GM12878 (cell line): ENCODE measurements around the gene SEC63. TPM values are rescaled to one million over a fixed set of nuclear protein-coding genes. Genes with fewer than 3 reads are reported as not detected.

Experiments
- ATAC-seq: fragments of 200-7000 bp; cut with Tn5 transposase; 3 replicates; pipeline ENCODE4 v1.9.1; 2020; ENCODE audit warnings: mild to moderate bottlenecking, moderate library complexity
- BruUV-seq: library from RNA; stranded (reverse); fragments of 400-500 nt; replicated peaks from 2 replicates; lab custom pipeline; 2021; lab: Mats Ljungman, UMichigan
- CTCF ChIA-PET: fragments of 300-600 bp; sonication (Branson Sonifier 250); formaldehyde crosslinking; extraction: SDS; loops from one replicate; lab custom pipeline; 2021; ENCODE audit warnings: inconsistent platforms; lab: Yijun Ruan, JAX
- POLR2A ChIA-PET: fragments of 350-600 bp; formaldehyde crosslinking; extraction: SDS; loops from one replicate; lab custom pipeline; 2021; ENCODE audit warnings: inconsistent platforms; lab: Charles Lee
- RAD21 ChIA-PET: fragments of 300-600 bp; sonication (Branson Sonifier 250); formaldehyde crosslinking; loops from one replicate; lab custom pipeline; 2023; ENCODE audit warnings: antibody characterized with exemption; ENCODE audit not compliant: unreplicated experiment; lab: Charles Lee
- SMC1A ChIA-PET: fragments of 300-600 bp; sonication (Branson Sonifier 250); formaldehyde crosslinking; loops from one replicate; lab custom pipeline; 2023; ENCODE audit not compliant: unreplicated experiment, uncharacterized antibody; lab: Charles Lee
- DNase-seq: peaks from one replicate; pipeline ENCODE4 v3.0.0-alpha.2; 2011; ENCODE audit warnings: low read depth, low spot score
- FAIRE-seq: peaks from 3 replicates; lab custom pipeline; 2011; peaks lifted over from hg19 to GRCh38; lab: Jason Lieb, UNC
- H2AFZ ChIP-seq: 2 replicates; pipeline ENCODE4 v1.6.0; 2011; ENCODE audit warnings: low read depth, low read length, control low read depth; ENCODE audit not compliant: control insufficient read depth
- H3K27ac ChIP-seq: 2 replicates; pipeline ENCODE4 v1.5.1; 2011; ENCODE audit warnings: control low read depth; ENCODE audit not compliant: control insufficient read depth, insufficient read depth
- H3K27me3 ChIP-seq, 2 experiments: replicated peaks in 1 of 2; 2 replicates each; pipeline versions ENCODE4 v1.6.0 to v1.6.1; 2011; ENCODE audit warnings: low read length in 1 of 2; ENCODE audit not compliant: control insufficient read depth in 2 of 2, insufficient read depth in 2 of 2
- H3K36me3 ChIP-seq, 2 experiments: 2 replicates each; pipeline ENCODE4 v1.5.1; 2011; ENCODE audit warnings: low read length in 1 of 2; ENCODE audit not compliant: control insufficient read depth in 2 of 2, insufficient read depth in 2 of 2
- H3K4me1 ChIP-seq: 2 replicates; pipeline ENCODE4 v1.6.1; 2011; ENCODE audit warnings: mild to moderate bottlenecking, low read length, moderate library complexity, mixed read lengths; ENCODE audit not compliant: control insufficient read depth, insufficient read depth
- H3K4me2 ChIP-seq: 2 replicates; pipeline ENCODE4 v1.6.0; 2011; ENCODE audit warnings: control low read depth; ENCODE audit not compliant: control insufficient read depth, insufficient read depth
- H3K4me3 ChIP-seq: fragments of 200-600 bp; sonication (generic); 2 replicates; pipeline ENCODE4 v1.5.1; 2016
- H3K79me2 ChIP-seq: 2 replicates; pipeline ENCODE4 v1.6.0; 2011; ENCODE audit warnings: low read length; ENCODE audit not compliant: control insufficient read depth, insufficient read depth
- H3K9ac ChIP-seq: 2 replicates; pipeline ENCODE4 v1.8.0; 2011; ENCODE audit warnings: low read length, control low read depth, mixed read lengths; ENCODE audit not compliant: control insufficient read depth, insufficient read depth
- H3K9me3 ChIP-seq: replicated peaks from 3 replicates; pipeline ENCODE4 v1.5.1; 2011; ENCODE audit warnings: mild to moderate bottlenecking, low read length; ENCODE audit not compliant: control insufficient read depth, insufficient read depth
- H4K20me1 ChIP-seq: 2 replicates; pipeline ENCODE4 v1.6.0; 2011; ENCODE audit not compliant: control insufficient read depth, insufficient read depth
- ATF7 ChIP-seq: fragments of 450-650 bp; IDR thresholded peaks from 2 replicates; pipeline ENCODE4 v1.6.1; 2016; ENCODE audit warnings: low read depth, mild to moderate bottlenecking
- CREB1 ChIP-seq: IDR thresholded peaks from 2 replicates; pipeline ENCODE4 v1.6.1; 2012; ENCODE audit warnings: low read depth, mild to moderate bottlenecking, inconsistent platforms
- HDAC6 ChIP-seq: fragments of 200-600 bp; sonication (generic); IDR thresholded peaks from one replicate; pipeline ENCODE4 v1.8.0; 2017; ENCODE audit warnings: antibody characterized with exemption; ENCODE audit not compliant: unreplicated experiment
- MTA3 ChIP-seq: IDR thresholded peaks from 2 replicates; pipeline ENCODE4 v1.6.1; 2012; ENCODE audit warnings: low read length, inconsistent platforms, borderline replicate concordance
- STAT3 ChIP-seq: IDR thresholded peaks from 2 replicates; pipeline ENCODE4 v1.6.1; 2011; ENCODE audit warnings: low read depth, low read length, improper control_type of control experiment
- ZBTB4 ChIP-seq: fragments of 450-650 bp; formaldehyde crosslinking; IDR thresholded peaks from 2 replicates; pipeline ENCODE4 v1.4.0; 2022; ENCODE audit warnings: mild to moderate bottlenecking, moderate library complexity
- WGBS: methylation state at CpG from one replicate; pipeline ENCODE4 v1.1.6; 2016; ENCODE audit warnings: low lambda C conversion rate; ENCODE audit not compliant: insufficient replicate concordance, insufficient coverage; ENCODE audit errors: missing lambda C conversion rate; 5-methylcytosine and 5-hydroxymethylcytosine counted together
- in situ Hi-C: fragments of 300-500 bp; cut with MboI; formaldehyde crosslinking; loops from 9 replicates; pipeline ENCODE4 v1.14.3; 2018; ENCODE audit warnings: mixed read lengths
- intact Hi-C: fragments of 100-400 bp; cut with micrococcal nuclease; formaldehyde crosslinking; loops from one replicate; pipeline ENCODE4 v1.14.2; 2022; ENCODE audit not compliant: unreplicated experiment
- polyA plus RNA-seq, 11 experiments: library from polyadenylated mRNA; depleted of rRNA in 4 of 11; unstranded in 6 of 11; stranded (reverse) in 5 of 11; fragments of >200 nt; fragmentation: Nextera tagmentation in 4 of 11; fragmentation: Illumina TruSeq in 1 of 11; extraction: Ambion mirVana in 4 of 11; extraction: Trizol in 1 of 11; gene quantifications; 1 replicate in 1 of 11; 2 replicates in 10 of 11; pipeline versions ENCODE4 v1.2.1 to v1.2.3, GENCODE V29; 2011 to 2016; ENCODE audit warnings: inconsistent platforms in 2 of 11, missing spikeins in 2 of 11, low read depth in 1 of 11
- total RNA-seq, 4 experiments: library from RNA; depleted of rRNA in 3 of 4; stranded (reverse); fragments of >200 nt in 3 of 4; fragmentation: Illumina TruSeq in 1 of 4; extraction: Trizol in 1 of 4; gene quantifications; 2 replicates each; pipeline versions ENCODE4 v1.2.1 to v1.2.3, GENCODE V29; 2013 to 2021
- TF ChIP-seq, protein P1 (sequence below): fragments of 450-650 bp; IDR thresholded peaks from 2 replicates; pipeline ENCODE4 v1.6.1; 2016; ENCODE audit warnings: mild to moderate bottlenecking

Gene SEC63
- total and polyA plus RNA-seq, 10 of the 15 experiments (the other 5 are each of a cell fraction or from before 2014, with no cell fraction given), result 10.1 to 87.0 (median 34.3) TPM

- in situ Hi-C loops, result no loop called here
- no peak overlapping the region for H3K4me3 ChIP-seq
- POLR2A ChIA-PET, result interaction anchor here (0.7 to 1.7 kb wide), 2 partner anchors 10 to 18 kb away, joined by 3 to 4 read pairs; no protein-coding TSS in a partner anchor
- no peak for TF ChIP-seq ZBTB4
- TF ChIP-seq CREB1, result no peak
- TF ChIP-seq STAT3, result no peak
- no peak for TF ChIP-seq HDAC6
- TF ChIP-seq, protein P1, sequence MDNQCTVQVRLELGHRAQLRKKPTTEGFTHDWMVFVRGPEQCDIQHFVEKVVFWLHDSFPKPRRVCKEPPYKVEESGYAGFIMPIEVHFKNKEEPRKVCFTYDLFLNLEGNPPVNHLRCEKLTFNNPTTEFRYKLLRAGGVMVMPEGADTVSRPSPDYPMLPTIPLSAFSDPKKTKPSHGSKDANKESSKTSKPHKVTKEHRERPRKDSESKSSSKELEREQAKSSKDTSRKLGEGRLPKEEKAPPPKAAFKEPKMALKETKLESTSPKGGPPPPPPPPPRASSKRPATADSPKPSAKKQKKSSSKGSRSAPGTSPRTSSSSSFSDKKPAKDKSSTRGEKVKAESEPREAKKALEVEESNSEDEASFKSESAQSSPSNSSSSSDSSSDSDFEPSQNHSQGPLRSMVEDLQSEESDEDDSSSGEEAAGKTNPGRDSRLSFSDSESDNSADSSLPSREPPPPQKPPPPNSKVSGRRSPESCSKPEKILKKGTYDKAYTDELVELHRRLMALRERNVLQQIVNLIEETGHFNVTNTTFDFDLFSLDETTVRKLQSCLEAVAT, result no peak
- no peak for TF ChIP-seq MTA3
- no peak for TF ChIP-seq ATF7
- TF ChIP-seq, all 136 proteins: peak for 0
- Histone ChIP-seq H3K9me3 (no peaks in the 10 kb centered on the region; the same call in 2 of the 3 replicates), H3K79me2 (peaks cover 59% of the 10 kb centered on the region), H3K4me1 (no peaks in the 10 kb centered on the region), H3K4me2 (no peak overlapping the region), H3K36me3 (no peaks in the 10 kb centered on the region; a peak in 1 of 4 replicates), H2AFZ (no peak overlapping the region), H3K27me3 (no peaks in the 10 kb centered on the region), H3K27ac (no peak overlapping the region), H4K20me1 (no peaks in the 10 kb centered on the region; the same call in 1 of the 2 replicates), H3K9ac (no peak overlapping the region)
- ChIA-PET CTCF (interaction anchor here (0.5 to 1.7 kb wide), 4 partner anchors 10 to 118 kb away, joined by 3 to 4 read pairs (median 3); partner anchors contain the start of gene SCML4), SMC1A (interaction anchor here (0.9 to 1.5 kb wide), 4 partner anchors 10 to 48 kb away, joined by 3 to 4 read pairs (median 4); no protein-coding TSS in a partner anchor), RAD21 (no interaction called here)
- intact Hi-C loops, result no loop called here
- ATAC-seq, result no peak
- DNase-seq, result no peak
- BruUV-seq, result no TSS peak
- no peak for FAIRE-seq
- 99% methylated on average over 6 of the region's 6 CpGs for WGBS
Measured at GRCh38 chr6:107941627-107942026, 16.4 kb downstream of the SEC63 start.
